ENCODE measurements around the gene KLF15.
"Not testable (repeated sequence)": the region's sequence is repeated elsewhere in the genome, so short reads cannot be mapped to it uniquely, and the experiment has no call there.

The KLF15 gene

DNA sequence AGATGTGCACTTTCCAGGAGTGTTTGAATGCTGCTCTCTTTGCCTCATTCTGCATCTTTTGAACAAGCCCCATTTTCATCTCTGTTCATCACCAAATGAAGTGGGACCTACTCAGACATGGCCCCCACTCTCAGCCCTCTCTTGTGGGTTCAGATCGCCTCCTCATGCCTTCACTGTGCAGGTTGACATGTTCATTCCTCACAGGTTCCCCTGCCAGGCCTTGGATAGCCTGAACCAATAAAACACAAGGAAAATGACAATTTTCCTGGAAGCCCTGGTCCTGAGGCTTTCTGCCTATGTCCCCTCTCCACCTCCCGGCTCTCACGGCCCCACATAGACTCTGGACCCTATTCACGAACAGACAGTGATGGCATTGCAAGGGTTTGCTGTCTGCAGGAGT lies 17.7 kb downstream of the KLF15 start:
- DNase-seq = peak in 2 of 10 donors; percentile 0 to 22
- intact Hi-C loops (cut with DNase I) = no loop called here

DNA sequence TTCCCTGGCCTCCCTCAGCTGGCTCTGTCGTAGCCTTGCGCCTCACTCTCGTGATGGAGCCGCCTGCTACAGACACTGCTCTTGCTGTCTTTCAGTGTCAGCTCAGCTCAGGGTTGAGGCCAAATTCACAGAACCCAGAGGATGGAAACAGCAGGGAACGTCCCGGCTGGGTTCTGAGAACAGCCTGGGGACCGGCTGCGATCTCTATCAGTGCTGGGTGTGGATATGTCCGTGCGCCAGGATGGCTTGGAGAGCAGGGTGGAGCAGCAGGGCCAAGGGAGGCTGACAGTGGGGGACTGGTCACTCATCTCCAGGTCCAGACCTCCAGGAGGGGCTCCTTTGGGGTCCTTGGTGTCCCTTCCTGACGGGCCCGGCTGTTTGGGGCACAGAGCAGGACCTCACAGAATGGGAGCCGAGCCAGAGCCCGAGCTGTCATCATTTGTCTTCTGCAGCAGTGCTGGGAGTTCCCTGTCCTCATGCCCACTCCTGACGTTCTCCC lies 18.4 kb downstream of the KLF15 start:
- DNase-seq = peak in 4 of 10 donors; percentile 2 to 73 (median 44)
- intact Hi-C loops (cut with DNase I) = no loop called here

DNA sequence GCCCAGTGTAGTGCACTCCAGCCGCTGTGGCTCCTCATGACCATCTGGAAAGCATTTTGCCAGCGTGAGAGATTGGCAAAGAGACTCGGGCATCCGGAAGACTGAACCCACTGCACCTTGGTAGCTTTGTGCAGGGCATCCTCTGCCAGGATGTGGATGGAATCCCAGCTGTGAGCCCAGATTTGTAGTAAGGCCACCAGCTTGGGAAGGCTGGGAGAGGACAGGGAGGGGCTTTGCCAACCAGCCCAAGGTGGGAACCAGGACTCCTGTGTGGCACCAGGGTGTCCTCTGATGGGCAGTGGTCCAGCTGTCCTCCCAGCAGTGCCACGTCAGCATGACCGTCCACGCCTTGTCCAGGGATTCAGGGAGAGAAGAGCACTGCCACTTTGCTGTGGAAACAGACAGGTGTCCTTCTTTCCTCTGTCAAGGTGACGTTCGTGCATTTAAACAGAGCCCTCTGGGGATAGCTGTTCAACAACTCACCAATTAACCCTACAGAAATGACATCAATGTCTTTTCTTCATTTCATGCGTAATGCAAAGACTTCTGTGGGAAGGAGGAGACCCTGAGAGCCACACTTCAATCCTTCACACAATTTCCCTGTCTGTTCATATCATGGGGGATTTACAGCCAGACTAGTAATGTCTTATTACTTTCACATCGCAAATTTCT lies 19.1 kb downstream of the KLF15 start:
- peak in 4 of 10 donors; percentile 5 to 51 (median 46) for DNase-seq
- intact Hi-C loops (cut with DNase I) = no loop called here

DNA sequence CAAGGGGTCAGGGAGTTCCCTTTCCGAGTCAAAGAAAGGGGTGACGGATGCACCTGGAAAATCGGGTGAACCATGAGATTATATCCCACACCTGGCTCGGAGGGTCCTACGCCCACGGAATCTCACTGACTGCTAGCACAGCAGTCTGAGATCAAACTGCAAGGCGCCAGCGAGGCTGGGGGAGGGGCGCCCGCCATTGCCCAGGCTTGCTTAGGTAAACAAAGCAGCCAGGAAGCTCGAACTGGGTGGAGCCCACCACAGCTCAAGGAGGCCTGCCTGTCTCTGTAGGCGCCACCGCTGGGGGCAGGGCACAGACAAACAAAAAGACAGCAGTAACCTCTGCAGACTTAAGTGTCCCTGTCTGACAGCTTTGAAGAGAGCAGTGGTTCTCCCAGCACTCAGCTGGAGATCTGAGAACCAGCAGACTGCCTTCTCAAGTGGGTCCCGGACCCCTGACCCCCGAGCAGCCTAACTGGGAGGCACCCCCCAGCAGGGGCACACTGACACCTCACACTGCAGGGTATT lies 25.3 kb downstream of the KLF15 start:
- intact Hi-C loops (cut with DNase I) = not testable (repeated sequence)
- DNase-seq = peak in 1 of 10 donors; percentile 18

DNA sequence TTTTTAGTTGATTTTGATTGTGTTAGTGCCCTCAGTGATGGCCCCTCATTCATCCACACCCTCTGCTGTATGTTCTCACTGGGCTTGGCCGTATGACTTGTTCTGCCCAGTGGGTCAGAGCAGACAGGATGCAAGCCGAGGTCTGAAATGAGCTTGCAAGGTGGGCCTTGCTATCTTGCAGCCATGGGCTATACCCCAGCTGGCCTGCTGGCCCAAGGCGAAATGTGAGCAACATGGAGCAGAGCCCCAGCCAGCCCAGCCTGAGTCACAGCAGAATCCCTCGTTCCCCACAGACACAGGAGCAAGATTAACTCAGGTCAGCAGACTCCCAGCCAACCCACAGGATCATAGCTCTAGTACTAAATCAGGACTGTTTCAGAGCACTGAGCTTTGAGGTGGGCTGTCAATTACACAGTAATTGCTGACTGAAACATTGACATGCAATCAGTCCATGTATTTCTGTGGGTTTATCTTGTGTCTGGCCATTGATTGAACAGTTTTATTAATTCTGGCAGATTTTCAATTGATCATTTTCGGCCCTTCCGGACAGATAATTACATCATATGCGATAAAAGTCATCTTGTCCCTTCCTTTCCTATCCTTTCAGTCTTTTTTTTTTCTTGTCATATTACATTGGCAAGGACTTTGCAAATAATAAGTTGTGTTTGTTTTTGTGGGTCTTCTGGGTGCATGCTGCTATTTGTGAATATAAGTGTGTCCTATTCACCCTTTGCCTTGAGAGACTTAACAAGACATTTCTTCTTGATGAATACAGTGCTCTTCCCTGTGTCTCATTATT lies 27.1 kb downstream of the KLF15 start:
- intact Hi-C loops (cut with DNase I) = no loop called here
- peak in 2 of 10 donors; percentile 2 to 43 for DNase-seq

GRCh38 chr3:126326629-126327028 lies 30.6 kb downstream of the KLF15 start:
- DNase-seq = no peak
- intact Hi-C loops (cut with DNase I) = no loop called here

DNA sequence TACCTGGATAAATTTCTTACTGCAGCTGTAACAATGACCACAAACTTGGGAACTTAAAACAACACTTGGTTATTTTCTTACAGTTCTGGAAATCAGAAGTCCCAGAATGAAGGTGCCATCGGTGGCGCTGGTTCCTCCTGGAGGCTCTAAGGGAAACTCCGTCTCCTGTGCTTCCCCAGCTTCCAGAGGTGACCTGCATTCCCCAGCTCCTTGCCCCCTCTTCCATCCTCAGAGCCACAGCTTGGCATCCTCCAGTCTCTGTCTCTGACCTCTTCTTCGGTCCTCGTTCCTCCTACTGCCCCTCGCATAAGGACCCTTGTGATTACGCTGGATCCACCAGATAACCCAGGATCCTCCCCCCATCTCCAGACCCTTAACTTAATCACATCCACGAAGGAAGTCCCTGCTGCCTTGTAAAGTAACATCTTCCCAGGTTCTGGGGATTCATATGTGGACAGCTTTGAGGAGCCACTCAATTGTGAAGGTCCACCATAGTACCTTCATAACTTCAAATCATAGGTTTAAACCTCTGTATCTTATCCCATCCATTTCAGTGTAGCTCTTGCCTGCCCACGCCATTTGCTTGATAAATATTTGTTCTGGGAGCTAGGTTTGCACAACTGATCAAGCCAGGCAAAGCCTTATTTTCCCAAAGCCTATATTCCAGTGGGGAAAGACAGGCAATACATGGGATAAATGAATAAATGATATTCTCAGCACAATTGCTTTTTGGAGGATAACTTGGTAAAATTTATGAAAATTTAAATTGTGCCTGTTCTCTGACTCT lies 34.8 kb downstream of the KLF15 start:
- DNase-seq = no peak
- intact Hi-C loops (cut with DNase I) = no loop called here

- intact Hi-C loops (cut with DNase I) = no loop called here
- DNase-seq = peak in 1 of 10 donors; percentile 64
These were observed 35.7 kb downstream of the KLF15 start for GRCh38 chr3:126321490-126321889.

DNA sequence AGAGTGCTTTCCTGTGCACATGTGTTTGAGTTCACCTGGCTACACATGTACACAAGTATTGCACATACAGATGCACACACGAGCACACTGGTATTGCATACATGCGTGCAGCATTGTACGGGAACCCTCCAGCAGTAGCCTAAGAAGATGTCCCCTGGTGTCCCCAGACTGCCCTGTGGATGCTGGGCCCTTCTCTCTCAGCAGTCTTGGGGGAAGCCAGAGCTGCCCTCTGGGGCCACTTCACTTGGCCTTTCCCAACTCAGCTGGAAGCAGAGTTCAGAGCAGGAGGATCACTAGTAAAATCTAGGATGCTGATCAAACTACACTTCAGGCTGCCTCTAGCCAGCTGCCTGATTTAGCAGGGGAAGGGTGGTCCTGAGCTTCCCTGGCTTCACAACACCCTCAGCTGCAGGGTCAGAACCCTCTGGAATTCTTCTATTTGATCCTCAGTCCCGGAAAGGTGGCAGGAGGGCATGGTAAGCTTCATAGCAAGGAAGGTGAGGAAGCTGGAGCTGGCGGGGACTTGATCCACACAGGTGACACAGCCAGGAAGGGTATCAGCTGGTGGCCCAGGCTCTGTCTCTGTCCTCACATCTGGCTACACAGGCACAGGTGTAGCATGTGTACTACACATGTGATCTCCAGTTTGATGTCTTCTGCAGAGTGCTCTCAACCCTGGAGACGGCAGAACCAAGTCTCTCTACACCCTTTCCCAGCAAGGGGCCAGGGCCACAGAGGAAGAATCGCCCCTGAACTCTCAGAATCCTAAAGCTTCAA lies 36.5 kb downstream of the KLF15 start:
- intact Hi-C loops (cut with DNase I) = no loop called here
- DNase-seq = peak in 1 of 10 donors; percentile 20

DNA sequence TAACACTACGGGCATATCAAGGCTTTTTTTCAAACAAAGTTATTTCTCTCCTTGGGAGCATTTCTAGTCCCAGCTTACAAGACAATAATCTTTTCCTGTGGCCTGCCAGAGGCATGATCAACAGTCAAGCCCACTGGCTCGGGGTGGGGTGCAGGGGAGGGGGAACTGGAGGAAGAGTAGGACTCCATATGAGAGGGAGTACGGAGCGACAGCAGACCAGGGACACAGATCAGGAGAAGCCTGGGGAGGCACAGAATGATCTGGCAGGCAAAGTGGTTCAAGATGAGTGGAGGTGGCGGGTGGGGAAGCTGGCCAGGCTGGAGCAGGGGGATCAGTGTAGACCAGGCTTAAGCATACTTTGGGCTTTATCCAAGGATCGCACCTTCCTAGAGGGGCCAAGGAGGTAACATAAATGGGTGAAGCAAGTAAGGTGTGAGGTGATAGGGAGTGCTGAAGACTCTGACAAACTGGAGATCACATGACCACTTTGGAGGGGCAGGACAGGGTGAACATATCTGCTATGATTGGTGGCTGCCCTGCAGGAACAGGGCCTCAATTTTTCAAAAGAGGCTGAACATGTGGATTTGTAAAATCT lies 37.4 kb downstream of the KLF15 start:
- DNase-seq = peak in 1 of 10 donors; percentile 44
- intact Hi-C loops (cut with DNase I) = no loop called here

DNA sequence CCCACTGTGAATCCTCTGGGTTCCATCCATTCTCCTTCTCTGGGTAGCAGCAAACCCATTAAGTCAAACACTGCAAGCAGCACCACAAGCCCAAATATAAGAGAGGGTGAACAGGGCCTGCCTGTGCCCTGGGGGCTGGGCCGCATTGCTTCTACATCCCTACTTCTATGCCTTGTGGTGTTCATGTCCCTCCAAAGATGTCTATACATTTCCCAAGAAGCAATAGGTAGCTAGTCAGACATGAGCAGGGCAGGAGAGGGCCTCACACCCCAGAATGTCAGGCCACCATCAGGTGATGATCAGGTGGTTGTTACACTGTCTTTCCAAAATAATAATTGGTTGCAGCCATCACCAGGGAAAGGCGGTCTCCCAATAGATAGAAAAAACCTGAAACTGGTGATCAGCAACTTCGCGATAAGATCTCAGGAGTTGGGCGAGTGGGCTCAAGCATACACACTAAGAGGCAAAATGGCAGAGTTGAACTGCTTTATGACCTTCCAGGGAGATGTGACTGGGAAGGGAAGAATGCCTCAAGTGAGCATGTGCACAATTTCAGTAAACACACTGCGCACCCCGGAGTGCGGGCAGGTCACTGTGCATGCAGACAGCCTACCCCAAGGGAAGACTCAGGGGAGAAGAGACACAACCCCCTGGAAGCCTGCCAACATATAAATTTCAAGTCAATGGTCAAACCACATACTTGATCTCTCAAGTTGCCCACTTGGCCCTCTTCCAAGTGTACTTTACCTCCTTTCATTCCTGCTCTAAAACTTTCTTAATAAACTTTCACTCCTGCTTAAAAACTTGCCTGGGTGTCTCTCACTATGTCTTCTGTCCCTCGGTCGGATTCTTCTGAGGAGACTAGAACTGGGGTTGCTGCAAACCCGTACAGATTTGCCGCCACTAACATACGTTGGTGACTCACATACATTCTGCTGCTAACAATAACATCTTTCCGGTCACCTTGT lies 39.9 kb downstream of the KLF15 start:
- peak in 1 of 10 donors; percentile 20 for DNase-seq
- intact Hi-C loops (cut with DNase I) = no loop called here

DNA sequence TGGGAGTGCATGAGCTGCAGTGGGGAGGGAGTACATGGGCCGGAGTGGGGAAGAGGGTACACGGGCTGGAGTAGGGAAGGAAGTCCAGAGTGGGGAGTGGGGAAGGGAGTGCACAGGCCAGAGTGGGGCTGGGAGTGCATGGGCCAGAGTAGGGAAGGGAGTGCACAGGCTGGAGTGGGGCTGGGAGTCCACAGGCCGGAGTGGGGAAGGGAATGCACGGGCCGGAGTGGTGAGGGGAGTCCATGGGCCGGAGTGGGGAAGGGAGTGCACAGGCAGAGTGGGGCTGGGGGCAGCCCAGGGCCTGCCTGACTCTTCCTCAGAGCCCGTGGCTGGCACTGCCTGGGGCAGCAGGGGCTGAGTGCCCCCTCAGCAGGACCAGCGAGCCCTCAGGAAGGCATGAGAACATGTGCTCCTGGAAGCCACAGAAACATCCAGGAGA lies 40.7 kb downstream of the KLF15 start:
- intact Hi-C loops (cut with DNase I) = no loop called here
- DNase-seq = peak in 1 of 10 donors; percentile 10

DNA sequence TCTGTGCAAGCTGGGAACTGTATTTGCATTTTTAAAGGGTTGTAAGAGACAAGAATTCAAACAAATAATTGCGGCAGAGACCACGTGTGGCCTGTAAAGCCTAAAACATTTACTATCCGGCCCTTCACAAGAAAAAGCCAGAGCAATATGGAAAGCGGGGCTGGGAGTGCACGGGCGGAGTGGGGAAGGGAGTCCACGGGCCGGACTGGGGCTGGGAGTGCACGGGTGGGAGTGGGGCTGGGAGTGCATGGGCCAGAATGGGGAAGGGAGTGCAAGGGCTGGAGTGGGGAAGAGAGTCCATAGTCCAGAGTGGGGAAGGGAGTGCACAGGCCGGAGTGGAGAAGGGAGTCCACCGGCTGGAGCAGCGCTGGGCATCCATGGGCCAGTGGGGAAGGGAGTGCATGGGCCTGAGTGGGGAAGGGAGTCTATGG lies 41.2 kb downstream of the KLF15 start:
- DNase-seq = peak in 1 of 10 donors; percentile 67
- intact Hi-C loops (cut with DNase I) = no loop called here

- peak in 1 of 10 donors; percentile 33 for DNase-seq
- intact Hi-C loops (cut with DNase I) = no loop called here
These were observed 42.2 kb downstream of the KLF15 start for GRCh38 chr3:126314790-126315658.

DNA sequence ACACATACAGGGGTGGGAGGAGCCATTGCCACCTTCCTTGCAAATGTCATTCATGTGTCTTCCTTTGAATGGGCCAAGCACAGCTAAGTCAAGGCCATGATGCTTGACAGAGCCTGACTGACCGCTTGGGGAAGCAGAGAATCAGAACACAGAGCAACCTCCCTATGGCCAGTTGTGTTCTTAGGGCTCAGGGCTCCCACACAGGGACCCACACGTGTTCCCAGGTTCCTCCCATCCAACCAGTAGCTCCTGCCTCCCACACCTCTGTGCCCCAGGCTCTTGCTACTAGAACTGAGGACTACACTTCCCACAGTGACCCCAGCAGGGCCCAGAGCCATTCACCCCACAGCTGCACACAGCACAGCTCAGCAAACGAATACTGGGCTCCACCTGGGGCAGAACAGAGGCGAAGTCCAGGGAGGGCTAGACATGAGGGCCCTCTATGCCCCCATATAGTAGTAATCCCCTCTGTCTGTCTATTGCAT lies 42.9 kb downstream of the KLF15 start:
- DNase-seq = peak in 1 of 10 donors; percentile 39
- intact Hi-C loops (cut with DNase I) = no loop called here

GRCh38 chr3:126313580-126314304 lies 43.5 kb downstream of the KLF15 start:
- intact Hi-C loops (cut with DNase I) = no loop called here

More at GRCh38 chr3:126313580-126314304, 43.5 kb downstream of the KLF15 start:
- DNase-seq = no peak
